ENCODE data around the gene ZGPAT.

DNA sequence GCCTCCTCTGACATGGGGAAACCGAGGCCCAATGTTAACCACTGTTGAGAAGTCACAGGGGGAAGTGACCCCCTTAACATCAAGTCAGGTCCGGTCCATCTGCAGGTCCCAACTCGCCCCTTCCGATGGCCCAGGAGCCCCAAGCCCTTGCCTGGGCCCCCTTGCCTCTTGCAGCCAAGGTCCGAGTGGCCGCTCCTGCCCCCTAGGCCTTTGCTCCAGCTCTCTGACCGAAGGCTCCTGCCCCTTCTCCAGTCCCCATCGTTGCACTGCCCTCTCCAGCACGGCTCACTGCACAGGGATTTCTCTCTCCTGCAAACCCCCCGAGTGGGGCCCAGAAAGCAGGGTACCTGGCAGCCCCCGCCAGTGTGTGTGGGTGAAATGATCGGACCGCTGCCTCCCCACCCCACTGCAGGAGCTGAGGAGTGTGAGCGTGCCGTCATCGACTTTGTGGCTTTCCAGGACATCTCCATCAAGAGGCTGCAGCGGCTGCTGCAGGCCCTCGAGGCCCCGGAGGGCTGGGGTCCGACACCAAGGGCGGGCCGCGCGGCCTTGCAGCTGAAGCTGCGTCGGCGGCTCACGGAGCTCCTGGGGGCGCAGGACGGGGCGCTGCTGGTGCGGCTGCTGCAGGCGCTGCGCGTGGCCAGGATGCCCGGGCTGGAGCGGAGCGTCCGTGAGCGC is 9.8 kb upstream of the ZGPAT start:
- TF ChIP-seq POLR2A (IDR thresholded peaks at IDR 0.05): no peak
- TF ChIP-seq, protein P1, sequence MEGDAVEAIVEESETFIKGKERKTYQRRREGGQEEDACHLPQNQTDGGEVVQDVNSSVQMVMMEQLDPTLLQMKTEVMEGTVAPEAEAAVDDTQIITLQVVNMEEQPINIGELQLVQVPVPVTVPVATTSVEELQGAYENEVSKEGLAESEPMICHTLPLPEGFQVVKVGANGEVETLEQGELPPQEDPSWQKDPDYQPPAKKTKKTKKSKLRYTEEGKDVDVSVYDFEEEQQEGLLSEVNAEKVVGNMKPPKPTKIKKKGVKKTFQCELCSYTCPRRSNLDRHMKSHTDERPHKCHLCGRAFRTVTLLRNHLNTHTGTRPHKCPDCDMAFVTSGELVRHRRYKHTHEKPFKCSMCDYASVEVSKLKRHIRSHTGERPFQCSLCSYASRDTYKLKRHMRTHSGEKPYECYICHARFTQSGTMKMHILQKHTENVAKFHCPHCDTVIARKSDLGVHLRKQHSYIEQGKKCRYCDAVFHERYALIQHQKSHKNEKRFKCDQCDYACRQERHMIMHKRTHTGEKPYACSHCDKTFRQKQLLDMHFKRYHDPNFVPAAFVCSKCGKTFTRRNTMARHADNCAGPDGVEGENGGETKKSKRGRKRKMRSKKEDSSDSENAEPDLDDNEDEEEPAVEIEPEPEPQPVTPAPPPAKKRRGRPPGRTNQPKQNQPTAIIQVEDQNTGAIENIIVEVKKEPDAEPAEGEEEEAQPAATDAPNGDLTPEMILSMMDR (IDR thresholded peaks at IDR 0.05 in 4 of 5, conservative IDR thresholded peaks at IDR 0.05 in 1 of 5): no peak
